HG03575 (cell line): ENCODE data around the gene SLC3A2.

Source experiments
- ATAC-seq: cut with Tn5 transposase; IDR thresholded peaks from one replicate; pipeline ENCODE4 v1.9.1; 2021; ENCODE audit not compliant: unreplicated experiment, insufficient number of reproducible peaks, low FRiP score; ENCODE audit errors: extremely low read depth

Gene SLC3A2

DNA sequence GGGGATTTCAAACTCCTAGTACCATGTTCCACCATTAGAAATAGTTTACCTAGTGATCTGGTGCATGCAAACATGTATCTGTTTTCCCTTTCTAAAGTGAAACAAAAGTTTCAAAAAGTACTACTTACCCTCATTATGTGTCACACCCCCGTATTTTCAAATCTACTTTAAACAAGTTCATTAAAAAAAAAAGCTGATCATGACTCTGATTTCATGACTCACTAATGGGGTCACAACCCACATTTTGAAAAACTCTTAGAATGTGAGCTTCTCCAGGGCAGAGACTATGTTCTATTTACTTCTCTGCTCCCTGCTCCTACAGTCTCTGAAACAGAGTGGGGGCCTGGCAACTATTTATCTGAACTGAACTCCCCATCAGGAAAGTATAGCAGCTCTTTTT, 22.2 kb downstream of the SLC3A2 start:
- no peak for ATAC-seq

DNA sequence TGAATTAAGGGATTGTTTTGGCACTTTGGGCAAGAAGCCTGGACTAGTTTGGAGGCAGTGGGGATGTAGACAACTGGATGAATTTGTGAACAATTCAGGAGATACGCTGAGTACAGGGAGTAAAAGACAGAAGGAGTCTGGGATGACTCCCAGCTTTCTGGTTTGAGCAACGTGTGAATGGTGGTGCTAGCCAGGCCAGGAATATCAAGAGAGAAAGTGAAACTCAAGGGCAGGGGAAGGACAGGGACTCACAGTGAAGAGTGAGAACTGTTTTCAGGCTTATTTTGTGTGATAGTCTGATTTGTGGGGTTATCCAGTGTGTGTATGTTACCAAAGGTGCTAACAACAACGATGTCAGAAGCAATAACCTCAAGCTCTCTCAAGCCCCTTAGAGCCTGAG, 24.6 kb downstream of the SLC3A2 start:
- ATAC-seq: no peak

GRCh38 chr11:62905927-62906531, 25.3 kb downstream of the SLC3A2 start:
- ATAC-seq: no peak

DNA sequence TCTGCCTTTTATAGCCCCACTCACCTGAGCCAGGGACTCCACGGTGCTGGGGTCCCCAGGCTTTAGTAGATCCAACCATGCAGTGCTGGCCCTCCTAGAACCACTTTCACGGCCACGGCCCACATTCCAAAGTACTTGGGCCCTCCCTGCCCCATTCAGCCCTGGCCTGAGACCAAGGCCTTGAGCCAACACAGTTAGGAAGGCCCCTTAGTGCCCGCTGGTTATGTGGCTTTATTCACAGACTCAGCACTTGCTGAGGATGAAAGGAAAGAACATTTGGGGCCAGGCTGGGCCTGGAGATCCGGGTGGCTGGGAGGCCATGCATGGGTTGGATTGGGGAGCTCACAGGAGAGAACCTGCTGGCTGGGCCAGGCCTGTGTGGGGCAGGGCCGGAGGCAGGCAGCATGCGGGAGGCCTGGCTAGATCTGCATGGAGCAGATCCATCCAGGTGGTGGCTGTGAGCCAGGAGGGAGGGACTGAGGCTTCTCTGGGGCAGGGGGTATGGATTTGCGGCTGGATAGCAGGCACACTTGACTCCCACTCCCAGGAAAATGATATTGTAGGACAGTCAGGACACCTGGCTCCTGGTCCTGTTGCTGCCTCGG, 27.9 kb downstream of the SLC3A2 start:
- no peak for ATAC-seq

- no peak for ATAC-seq
Observed at GRCh38 chr11:62909107-62909894, 28.6 kb downstream of the SLC3A2 start.

DNA sequence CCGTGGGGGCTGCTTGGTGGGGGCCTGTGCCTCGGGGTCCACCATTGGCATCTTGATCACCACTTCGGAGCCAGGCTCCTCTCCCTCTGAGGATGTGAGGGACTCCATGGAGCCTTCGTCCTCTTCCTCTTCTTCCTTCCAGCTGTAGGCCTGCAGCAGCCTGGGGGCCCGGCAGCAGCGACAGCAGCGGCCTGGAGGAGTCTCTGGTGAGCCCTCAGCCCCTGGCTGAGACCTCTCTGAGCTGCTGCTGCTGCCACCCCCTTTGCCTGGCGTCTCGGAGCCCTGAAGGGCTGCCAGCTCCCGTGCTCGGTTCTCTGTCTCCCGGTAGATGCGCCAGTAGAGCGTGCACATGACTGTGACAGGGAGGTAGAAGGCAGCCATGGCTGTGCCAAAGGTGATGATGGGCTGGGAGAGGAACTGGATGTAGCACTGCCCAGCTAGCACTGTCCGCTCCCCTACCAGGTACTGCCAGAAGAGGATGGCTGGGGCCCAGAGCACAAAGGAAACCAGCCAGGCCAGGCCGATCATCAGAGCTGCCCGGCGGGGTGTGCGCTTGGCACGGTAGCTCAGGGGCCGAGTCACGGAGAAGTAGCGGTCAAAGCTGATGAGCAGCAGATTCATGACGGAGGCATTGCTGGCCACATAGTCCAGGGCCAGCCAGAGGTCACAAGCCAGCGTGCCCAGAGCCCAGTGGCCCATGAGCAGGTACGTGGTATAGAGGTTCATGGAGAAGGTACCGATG, 29.6 kb downstream of the SLC3A2 start:
- ATAC-seq: no peak

DNA sequence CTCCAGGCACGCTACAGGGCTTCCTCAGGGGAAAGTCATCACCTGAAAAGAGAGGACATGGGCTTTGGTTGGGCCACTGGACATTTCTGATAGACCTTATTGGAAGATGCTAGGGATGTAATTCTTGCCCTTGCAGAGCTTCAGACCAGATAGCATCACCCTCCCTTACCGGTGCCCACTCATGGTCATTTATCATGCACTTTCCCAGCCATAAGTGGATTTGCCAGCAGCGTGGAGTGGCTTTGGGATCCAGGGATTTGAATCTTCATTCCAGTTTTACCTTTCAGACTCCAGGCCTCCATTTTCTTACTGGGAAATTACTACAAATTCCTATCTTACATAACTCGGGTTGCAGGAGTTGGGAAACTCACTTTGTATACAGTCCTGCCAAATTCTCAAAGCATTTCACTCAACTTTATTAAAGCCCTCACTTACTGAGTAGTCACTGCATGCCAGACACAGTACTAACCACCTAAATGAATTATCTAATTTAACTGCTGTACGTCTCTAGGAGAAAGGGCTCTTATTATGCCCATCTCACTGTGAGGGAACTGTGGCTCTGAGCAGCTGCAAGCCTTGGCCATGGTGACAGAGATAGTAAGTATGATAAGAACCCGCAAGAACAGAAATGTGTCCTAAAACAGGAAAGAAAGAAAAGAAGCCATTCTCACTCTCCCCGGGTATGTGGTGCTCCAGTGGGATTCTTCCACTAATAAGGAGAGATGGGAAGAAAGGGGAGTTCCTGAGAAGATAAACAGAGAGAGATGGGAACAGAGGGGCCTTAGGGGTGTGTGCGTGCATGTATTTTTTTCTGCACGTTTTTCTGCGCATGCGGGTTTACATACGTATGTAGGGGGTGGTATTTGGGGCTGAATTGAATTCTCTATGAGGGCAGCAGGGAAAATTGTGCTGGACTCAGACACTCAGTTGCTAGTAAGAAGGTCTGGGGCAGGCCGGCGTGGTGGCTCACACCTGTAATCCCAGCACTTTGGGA, 30.7 kb downstream of the SLC3A2 start:
- no peak for ATAC-seq

- ATAC-seq: no peak
Observed at GRCh38 chr11:62912268-62912667, 31.6 kb downstream of the SLC3A2 start.

- ATAC-seq: no peak
Observed at GRCh38 chr11:62914416-62914815, 33.7 kb downstream of the SLC3A2 start.

DNA sequence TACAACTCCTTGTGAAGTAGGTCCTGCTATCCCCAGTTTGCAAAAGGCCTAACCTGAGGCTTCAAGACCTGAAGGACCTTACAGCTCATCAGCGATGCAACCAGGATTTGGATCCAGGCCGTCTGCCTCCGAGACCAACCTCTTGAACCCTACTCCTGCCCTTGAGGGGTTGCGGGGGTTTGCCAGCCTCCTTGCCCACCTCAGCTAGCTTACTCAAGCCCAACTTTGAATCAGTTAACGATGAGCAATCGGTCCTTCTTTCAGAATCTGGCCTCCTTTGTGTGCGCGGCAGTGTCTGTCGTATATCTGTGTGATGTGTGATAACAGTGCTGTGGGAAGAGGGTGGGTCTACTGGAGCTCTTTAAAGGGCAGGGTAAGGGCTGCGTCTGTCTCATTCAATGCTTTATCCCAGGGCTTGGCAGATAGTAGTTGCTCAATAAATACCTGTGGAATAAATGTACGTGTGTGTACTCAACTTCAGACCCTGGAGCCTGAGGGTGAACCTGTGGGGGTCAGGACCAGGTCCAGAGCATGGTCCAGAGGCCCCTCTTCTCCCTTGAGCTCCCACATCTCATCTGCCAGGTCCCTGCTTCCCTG, 37.3 kb downstream of the SLC3A2 start:
- no peak for ATAC-seq

- no peak for ATAC-seq
Observed at GRCh38 chr11:62918531-62918930, 37.8 kb downstream of the SLC3A2 start.

DNA sequence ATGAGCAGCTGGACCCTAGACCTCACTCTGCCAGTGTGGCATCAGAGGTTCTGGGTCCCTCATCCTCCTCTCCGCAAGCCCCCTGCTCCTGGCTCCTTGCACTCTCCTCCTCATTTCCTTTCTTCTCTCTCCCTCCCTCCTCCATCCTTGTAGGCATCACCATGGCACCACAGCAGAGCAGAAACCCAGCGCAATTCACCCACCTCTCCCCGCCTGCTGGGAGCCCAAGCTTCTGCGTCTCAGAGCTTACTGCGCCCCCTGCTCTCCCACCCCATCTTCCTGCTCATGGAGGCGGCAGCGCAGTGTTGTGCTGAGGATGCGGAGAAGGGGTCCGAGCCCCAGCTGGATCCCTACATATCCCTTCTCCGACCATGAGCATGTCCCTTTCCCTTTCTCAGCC, 38.8 kb downstream of the SLC3A2 start:
- no peak for ATAC-seq

DNA sequence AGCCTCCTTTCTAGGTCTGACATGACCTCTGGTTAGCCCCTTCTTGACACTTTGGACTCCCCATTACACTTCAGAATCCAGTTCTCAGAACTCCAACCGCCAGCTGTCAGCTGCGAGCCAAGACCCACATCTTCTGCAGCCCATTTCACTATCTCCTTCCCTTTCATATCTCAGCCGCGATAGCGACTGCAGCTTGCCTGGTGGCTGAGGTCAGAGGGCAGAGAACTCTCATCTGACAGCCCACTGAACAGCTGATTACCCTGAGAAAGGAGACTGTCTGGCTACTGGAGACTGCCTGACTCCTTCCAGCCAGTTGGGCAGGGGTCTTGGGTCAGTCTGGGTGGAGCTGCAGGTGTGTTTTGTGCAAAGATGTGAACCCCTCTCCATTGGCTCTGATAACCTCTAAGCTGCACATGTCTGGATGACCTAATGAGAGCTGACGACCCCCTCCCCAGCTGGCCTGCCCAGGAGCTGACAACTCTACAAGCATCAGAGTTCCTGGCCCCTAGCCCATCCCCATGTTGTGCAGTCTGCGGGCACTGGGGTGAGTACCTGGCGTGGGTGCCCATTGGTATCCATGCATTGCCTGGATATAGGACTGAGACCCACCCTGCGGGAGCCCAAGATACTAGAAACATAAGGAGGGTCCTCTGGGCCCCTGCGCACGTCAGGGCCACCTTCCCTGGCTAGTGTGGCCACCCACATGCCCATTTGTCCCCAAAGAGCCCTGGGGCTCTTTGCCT, 39.4 kb downstream of the SLC3A2 start:
- ATAC-seq: no peak

DNA sequence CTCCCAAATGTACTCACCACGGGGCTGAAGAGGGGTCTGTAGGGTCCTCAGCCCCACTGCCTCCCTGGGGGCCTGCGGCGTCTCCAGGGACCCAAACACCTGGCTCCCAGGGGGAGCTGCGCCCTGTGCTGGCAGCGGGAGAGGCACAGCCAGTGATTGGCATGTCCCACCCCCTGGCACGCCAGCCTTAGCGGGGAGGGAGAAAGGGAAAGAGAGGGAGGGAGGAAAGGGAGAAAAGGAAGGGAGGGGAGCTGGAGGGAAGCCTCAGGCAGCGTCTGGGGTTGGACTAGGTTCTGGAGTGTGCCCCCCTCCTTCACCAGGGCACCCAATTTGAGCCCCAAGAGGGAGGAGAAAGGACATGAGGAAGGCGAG, 40.5 kb downstream of the SLC3A2 start, which contains the start of gene CHRM1:
Gene CHRM1, minus strand, starts transcription at position 163 of the 372 bp plus-strand sequence. CDS start 10,263 bp downstream, outside the sequence.
- no peak for ATAC-seq

GRCh38 chr11:62921573-62922188, 41.0 kb downstream of the SLC3A2 start:
- no peak for ATAC-seq

GRCh38 chr11:62922189-62922589, 41.5 kb downstream of the SLC3A2 start:
- ATAC-seq: no peak
